ENCODE measurements around the gene POLRMT. TPM values are rescaled to one million over a fixed set of nuclear protein-coding genes. Genes with fewer than 3 reads are reported as not detected.

POLRMT gene
- total RNA-seq, 6 donors from 2014 or later, result 26.7 to 86.5 (median 50.9) TPM

DNA sequence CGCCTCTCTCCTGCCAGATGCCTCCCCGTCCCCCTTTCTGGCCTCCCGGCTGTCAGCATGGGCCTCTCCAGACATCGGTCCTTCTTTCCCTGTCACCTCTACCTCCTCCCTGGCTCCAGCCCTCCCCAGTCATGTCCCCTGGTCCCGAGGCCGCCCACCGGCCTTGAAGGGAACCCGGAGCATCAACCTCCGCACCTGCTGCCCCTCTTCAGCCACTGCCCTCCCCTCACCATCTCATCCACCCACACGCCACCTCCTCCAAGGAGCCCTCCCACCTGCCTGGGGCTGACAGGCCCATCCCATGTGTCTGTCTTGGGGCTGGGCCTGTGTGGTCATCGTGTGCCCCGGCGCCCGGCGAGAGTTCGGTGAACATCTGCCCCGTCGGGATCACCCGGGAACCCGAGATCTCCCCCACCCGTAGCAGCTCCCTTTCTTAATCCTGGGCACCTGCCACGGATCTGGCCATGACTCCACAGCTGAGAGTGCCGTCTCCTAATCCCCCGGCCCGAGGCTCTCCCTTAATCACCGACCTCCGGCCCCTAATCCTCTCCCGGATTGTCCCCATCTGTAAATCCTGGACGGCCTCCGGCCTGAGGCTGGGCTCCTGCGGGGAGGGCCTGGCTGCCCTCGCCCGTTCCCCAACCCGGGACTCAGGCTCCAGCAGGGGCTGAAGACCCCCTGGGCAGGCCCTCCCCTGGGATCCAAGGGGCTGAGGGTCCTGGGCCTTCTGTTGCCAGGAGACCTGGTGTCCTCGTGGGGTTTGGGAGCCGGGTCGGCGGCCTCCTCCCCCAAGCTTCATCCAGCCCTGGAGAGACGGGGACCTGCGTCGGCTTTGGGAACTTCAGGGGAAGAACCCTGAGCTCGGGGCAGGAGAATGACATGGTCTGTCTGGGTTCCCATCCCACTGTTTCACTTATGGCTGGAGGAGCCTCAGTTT is 37.7 kb downstream of the POLRMT start:
- no peaks in the 10 kb centered on the region for H3K36me3 ChIP-seq
- no peak overlapping the region for H3K4me3 ChIP-seq
- no peak overlapping the region for H3K27ac ChIP-seq
- no peak for ATAC-seq (ENCODE audit: low FRiP score in 2 of 2)
- DNase-seq, result peak in 1 of 2 donors; percentile 73
- H3K27me3 ChIP-seq, result peaks cover 0 to 23% (median 14%) of the 10 kb centered on the region in 4 donors
- 82% methylated on average over 34 to 42 of the region's 42 CpGs for WGBS, 2 donors
- TF ChIP-seq EP300 (IDR thresholded peaks at IDR 0.05) (no peak), POLR2A (IDR thresholded peaks at IDR 0.05) (no peak), POLR2AphosphoS5 (IDR thresholded peaks at IDR 0.05) (no peak)
- TF ChIP-seq, protein P1, sequence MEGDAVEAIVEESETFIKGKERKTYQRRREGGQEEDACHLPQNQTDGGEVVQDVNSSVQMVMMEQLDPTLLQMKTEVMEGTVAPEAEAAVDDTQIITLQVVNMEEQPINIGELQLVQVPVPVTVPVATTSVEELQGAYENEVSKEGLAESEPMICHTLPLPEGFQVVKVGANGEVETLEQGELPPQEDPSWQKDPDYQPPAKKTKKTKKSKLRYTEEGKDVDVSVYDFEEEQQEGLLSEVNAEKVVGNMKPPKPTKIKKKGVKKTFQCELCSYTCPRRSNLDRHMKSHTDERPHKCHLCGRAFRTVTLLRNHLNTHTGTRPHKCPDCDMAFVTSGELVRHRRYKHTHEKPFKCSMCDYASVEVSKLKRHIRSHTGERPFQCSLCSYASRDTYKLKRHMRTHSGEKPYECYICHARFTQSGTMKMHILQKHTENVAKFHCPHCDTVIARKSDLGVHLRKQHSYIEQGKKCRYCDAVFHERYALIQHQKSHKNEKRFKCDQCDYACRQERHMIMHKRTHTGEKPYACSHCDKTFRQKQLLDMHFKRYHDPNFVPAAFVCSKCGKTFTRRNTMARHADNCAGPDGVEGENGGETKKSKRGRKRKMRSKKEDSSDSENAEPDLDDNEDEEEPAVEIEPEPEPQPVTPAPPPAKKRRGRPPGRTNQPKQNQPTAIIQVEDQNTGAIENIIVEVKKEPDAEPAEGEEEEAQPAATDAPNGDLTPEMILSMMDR (IDR thresholded peaks at IDR 0.05), result no peak
- peaks cover 1 to 8% (median 3%) of the 10 kb centered on the region in 4 donors for H3K4me1 ChIP-seq
- no peaks in the 10 kb centered on the region for H3K9me3 ChIP-seq

DNA sequence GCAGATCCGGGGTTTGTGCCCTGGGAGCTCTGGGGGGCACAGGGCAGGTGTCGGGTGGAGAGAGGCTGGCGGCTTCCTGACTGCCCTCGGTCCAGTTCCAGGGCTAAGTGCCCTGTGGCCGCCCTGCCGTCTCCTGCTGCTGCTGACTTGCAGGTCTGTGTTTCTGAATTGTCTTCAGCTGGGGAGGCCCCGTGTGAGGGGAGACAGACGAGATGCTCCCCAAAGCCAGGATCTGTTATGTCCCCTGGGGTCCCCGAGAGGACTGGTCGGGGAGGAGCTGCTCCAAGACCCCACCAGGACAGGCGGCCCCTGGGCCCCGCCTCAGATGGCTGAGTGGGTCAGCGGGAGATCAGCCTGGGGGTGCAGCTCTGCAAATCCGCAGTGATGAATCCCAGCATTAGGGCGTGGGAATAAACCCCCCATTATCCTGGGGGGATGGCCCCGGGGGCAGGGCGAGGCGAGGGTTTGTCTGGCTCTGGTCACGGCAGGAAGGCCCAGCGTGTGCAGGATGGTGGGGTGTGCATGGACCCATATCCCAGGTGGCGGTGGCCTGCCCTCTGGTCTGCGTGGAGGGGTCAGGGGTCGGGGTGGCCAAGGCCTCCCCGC is 39.0 kb downstream of the POLRMT start:
- H3K27me3 ChIP-seq, result peaks cover 0 to 30% (median 18%) of the 10 kb centered on the region in 4 donors
- no peak overlapping the region for H3K4me3 ChIP-seq
- no peak for ATAC-seq (ENCODE audit: low FRiP score in 2 of 2)
- peaks cover 6 to 16% (median 8%) of the 10 kb centered on the region in 4 donors for H3K4me1 ChIP-seq
- no peaks in the 10 kb centered on the region for H3K36me3 ChIP-seq
- no peak overlapping the region for H3K27ac ChIP-seq
- H3K9me3 ChIP-seq, result no peaks in the 10 kb centered on the region
- peak in 1 of 2 donors; percentile 67 for DNase-seq
- no peak for TF ChIP-seq POLR2A (IDR thresholded peaks at IDR 0.05)
- TF ChIP-seq, protein P1 (IDR thresholded peaks at IDR 0.05), result no peak
- no peak for TF ChIP-seq POLR2AphosphoS5 (IDR thresholded peaks at IDR 0.05)
- no peak for TF ChIP-seq EP300 (IDR thresholded peaks at IDR 0.05)
- 66 to 86% methylated on average over 9 to 16 of the region's 24 CpGs for WGBS, 2 donors

DNA sequence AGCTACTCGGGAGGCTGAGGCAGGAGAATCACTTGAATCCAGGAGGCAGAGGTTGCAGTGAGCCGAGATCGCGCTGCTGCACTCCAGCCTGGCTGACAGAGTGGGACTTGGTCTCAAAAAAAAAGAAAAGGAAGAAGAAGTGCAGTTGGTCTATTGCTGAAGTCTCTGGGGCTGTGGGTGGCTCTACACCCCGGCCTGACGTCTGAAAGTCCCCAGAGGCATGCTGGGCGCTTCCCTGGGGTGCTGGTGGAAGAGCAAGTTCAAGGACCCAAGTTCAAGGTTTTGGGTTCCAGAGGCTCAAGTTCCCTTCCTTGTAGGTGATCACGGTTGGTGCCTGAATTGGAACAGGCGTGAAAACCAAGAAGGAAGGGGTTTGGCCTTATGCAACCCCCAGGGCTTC is 39.8 kb downstream of the POLRMT start:
- Histone ChIP-seq H3K27me3 (peaks cover 2 to 38% (median 27%) of the 10 kb centered on the region in 4 donors), H3K36me3 (no peaks in the 10 kb centered on the region), H3K4me3 (no peak overlapping the region), H3K4me1 (peaks cover 6 to 25% (median 14%) of the 10 kb centered on the region in 4 donors), H3K27ac (no peak overlapping the region), H3K9me3 (no peaks in the 10 kb centered on the region)
- no peak for DNase-seq
- WGBS, 2 donors, result 64% methylated on average over 8 to 9 of the region's 9 CpGs
- no peak for TF ChIP-seq EP300 (IDR thresholded peaks at IDR 0.05)
- TF ChIP-seq POLR2AphosphoS5 (IDR thresholded peaks at IDR 0.05), result no peak
- no peak for TF ChIP-seq POLR2A (IDR thresholded peaks at IDR 0.05)
- TF ChIP-seq, protein P1 (IDR thresholded peaks at IDR 0.05), result no peak
- ATAC-seq (ENCODE audit: low FRiP score in 2 of 2), result no peak

DNA sequence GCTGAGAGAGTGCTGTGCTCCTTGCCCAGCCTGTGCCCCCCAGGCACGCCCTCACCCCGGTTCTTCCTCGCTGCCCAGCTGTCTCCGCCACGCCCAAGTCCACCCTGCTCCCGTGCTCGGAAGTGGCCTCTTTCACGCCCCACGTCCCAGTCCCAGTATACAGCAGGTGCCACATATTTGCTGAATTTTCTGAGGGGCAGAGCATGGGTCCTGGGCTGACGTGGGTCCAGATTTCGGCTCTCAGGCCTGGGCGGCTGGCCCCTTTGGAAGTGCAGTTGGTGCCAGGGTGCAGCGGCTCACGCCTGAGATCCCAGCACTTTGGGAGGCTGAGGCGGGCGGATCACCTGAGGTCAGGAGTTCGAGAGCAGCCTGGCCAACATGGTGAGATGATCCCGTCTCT is 40.3 kb downstream of the POLRMT start:
- ATAC-seq (ENCODE audit: low FRiP score in 2 of 2), result no peak

More for the DNA sequence above, 40.3 kb downstream of the POLRMT start:
- no peak for TF ChIP-seq EP300 (IDR thresholded peaks at IDR 0.05)
- no peak for TF ChIP-seq POLR2A (IDR thresholded peaks at IDR 0.05)
- TF ChIP-seq, protein P1 (IDR thresholded peaks at IDR 0.05), result no peak
- TF ChIP-seq POLR2AphosphoS5 (IDR thresholded peaks at IDR 0.05), result no peak
- no peak overlapping the region for H3K27ac ChIP-seq
- no peak overlapping the region for H3K4me3 ChIP-seq
- peaks cover 10 to 29% (median 18%) of the 10 kb centered on the region in 4 donors for H3K4me1 ChIP-seq
- peaks cover 3 to 43% (median 30%) of the 10 kb centered on the region in 4 donors for H3K27me3 ChIP-seq
- WGBS, 2 donors, result 87 to 88% methylated on average over 11 to 18 of the region's 18 CpGs
- DNase-seq, result peak in 1 of 2 donors; percentile 48
- H3K9me3 ChIP-seq, result no peaks in the 10 kb centered on the region
- H3K36me3 ChIP-seq, result no peaks in the 10 kb centered on the region
